Globus pallidus (tissue), 1 donor: ENCODE data around the gene PDE4B.
"Not testable (repeated sequence)": the region's sequence is repeated elsewhere in the genome, so short reads cannot be mapped to it uniquely, and the experiment has no call there.

Experiments used
- DNase-seq: peaks from one replicate; pipeline ENCODE4 v3.0.0-alpha.2; 2015; ENCODE audit warnings: low spot score

PDE4B gene

GRCh38 chr1:65953170-65953569, 160.5 kb downstream of the PDE4B start:
- DNase-seq, result no peak

- DNase-seq, result peak; percentile 72
These were observed 162.4 kb downstream of the PDE4B start for GRCh38 chr1:65955071-65955470.

- no peak for DNase-seq
These were observed 162.8 kb downstream of the PDE4B start for GRCh38 chr1:65955503-65955902.

GRCh38 chr1:65958561-65959350, 166.1 kb downstream of the PDE4B start:
- peak; percentile 84 for DNase-seq

- peak; percentile 57 for DNase-seq
These were observed 167.3 kb downstream of the PDE4B start for GRCh38 chr1:65959896-65960567.

GRCh38 chr1:65963156-65963888, 170.6 kb downstream of the PDE4B start:
- peak; percentile 69 for DNase-seq

- DNase-seq, result no peak
These were observed 171.4 kb downstream of the PDE4B start for GRCh38 chr1:65964123-65964522.

- DNase-seq, result peak; percentile 83
These were observed 172.7 kb downstream of the PDE4B start for GRCh38 chr1:65965112-65965996.

GRCh38 chr1:65967492-65967891, 174.8 kb downstream of the PDE4B start:
- DNase-seq, result not testable (repeated sequence)

- DNase-seq, result no peak
These were observed 178.9 kb downstream of the PDE4B start for GRCh38 chr1:65971547-65971946.

GRCh38 chr1:65975708-65976107, 183.0 kb downstream of the PDE4B start:
- no peak for DNase-seq

- DNase-seq, result peak; percentile 97
These were observed 186.7 kb downstream of the PDE4B start for GRCh38 chr1:65979136-65980044.

- no peak for DNase-seq
These were observed 187.5 kb downstream of the PDE4B start for GRCh38 chr1:65980237-65980636.

GRCh38 chr1:65983500-65983899, 190.8 kb downstream of the PDE4B start:
- no peak for DNase-seq

- DNase-seq, result peak; percentile 78
These were observed 192.8 kb downstream of the PDE4B start for GRCh38 chr1:65985393-65986066.

- DNase-seq, result no peak
These were observed 193.5 kb downstream of the PDE4B start for GRCh38 chr1:65986146-65986545.

- DNase-seq, result no peak
These were observed 197.5 kb downstream of the PDE4B start for GRCh38 chr1:65990161-65990560.

- peak; percentile 71 for DNase-seq
These were observed 199.0 kb downstream of the PDE4B start for GRCh38 chr1:65991694-65992093.

GRCh38 chr1:65992165-65992821, 199.6 kb downstream of the PDE4B start:
- DNase-seq, result peak; percentile 95
